GM12878 (cell line): ENCODE data around the gene LYZL1. TPM values are rescaled to one million over a fixed set of nuclear protein-coding genes. Genes with fewer than 3 reads are reported as not detected.

Experiments
- ATAC-seq: fragments of 200-7000 bp; cut with Tn5 transposase; 3 replicates; pipeline ENCODE4 v1.9.1; 2020; ENCODE audit warnings: mild to moderate bottlenecking, moderate library complexity
- BruUV-seq: library from RNA; stranded (reverse); fragments of 400-500 nt; replicated peaks from 2 replicates; lab custom pipeline; 2021; lab: Mats Ljungman, UMichigan
- CTCF ChIA-PET: fragments of 300-600 bp; sonication (Branson Sonifier 250); formaldehyde crosslinking; extraction: SDS; loops from one replicate; lab custom pipeline; 2021; ENCODE audit warnings: inconsistent platforms; lab: Yijun Ruan, JAX
- POLR2A ChIA-PET: fragments of 350-600 bp; formaldehyde crosslinking; extraction: SDS; loops from one replicate; lab custom pipeline; 2021; ENCODE audit warnings: inconsistent platforms; lab: Charles Lee
- RAD21 ChIA-PET: fragments of 300-600 bp; sonication (Branson Sonifier 250); formaldehyde crosslinking; loops from one replicate; lab custom pipeline; 2023; ENCODE audit warnings: antibody characterized with exemption; ENCODE audit not compliant: unreplicated experiment; lab: Charles Lee
- SMC1A ChIA-PET: fragments of 300-600 bp; sonication (Branson Sonifier 250); formaldehyde crosslinking; loops from one replicate; lab custom pipeline; 2023; ENCODE audit not compliant: unreplicated experiment, uncharacterized antibody; lab: Charles Lee
- DNase-seq: peaks from one replicate; pipeline ENCODE4 v3.0.0-alpha.2; 2011; ENCODE audit warnings: low read depth, low spot score
- FAIRE-seq: peaks from 3 replicates; lab custom pipeline; 2011; peaks lifted over from hg19 to GRCh38; lab: Jason Lieb, UNC
- H2AFZ ChIP-seq: 2 replicates; pipeline ENCODE4 v1.6.0; 2011; ENCODE audit warnings: low read depth, low read length, control low read depth; ENCODE audit not compliant: control insufficient read depth
- H3K27ac ChIP-seq: 2 replicates; pipeline ENCODE4 v1.5.1; 2011; ENCODE audit warnings: control low read depth; ENCODE audit not compliant: control insufficient read depth, insufficient read depth
- H3K27me3 ChIP-seq, 2 experiments: replicated peaks in 1 of 2; 2 replicates each; pipeline versions ENCODE4 v1.6.0 to v1.6.1; 2011; ENCODE audit warnings: low read length in 1 of 2; ENCODE audit not compliant: control insufficient read depth in 2 of 2, insufficient read depth in 2 of 2
- H3K36me3 ChIP-seq, 2 experiments: 2 replicates each; pipeline ENCODE4 v1.5.1; 2011; ENCODE audit warnings: low read length in 1 of 2; ENCODE audit not compliant: control insufficient read depth in 2 of 2, insufficient read depth in 2 of 2
- H3K4me1 ChIP-seq: 2 replicates; pipeline ENCODE4 v1.6.1; 2011; ENCODE audit warnings: mild to moderate bottlenecking, low read length, moderate library complexity, mixed read lengths; ENCODE audit not compliant: control insufficient read depth, insufficient read depth
- H3K4me2 ChIP-seq: 2 replicates; pipeline ENCODE4 v1.6.0; 2011; ENCODE audit warnings: control low read depth; ENCODE audit not compliant: control insufficient read depth, insufficient read depth
- H3K4me3 ChIP-seq: fragments of 200-600 bp; sonication (generic); 2 replicates; pipeline ENCODE4 v1.5.1; 2016
- H3K79me2 ChIP-seq: 2 replicates; pipeline ENCODE4 v1.6.0; 2011; ENCODE audit warnings: low read length; ENCODE audit not compliant: control insufficient read depth, insufficient read depth
- H3K9ac ChIP-seq: 2 replicates; pipeline ENCODE4 v1.8.0; 2011; ENCODE audit warnings: low read length, control low read depth, mixed read lengths; ENCODE audit not compliant: control insufficient read depth, insufficient read depth
- H3K9me3 ChIP-seq: replicated peaks from 3 replicates; pipeline ENCODE4 v1.5.1; 2011; ENCODE audit warnings: mild to moderate bottlenecking, low read length; ENCODE audit not compliant: control insufficient read depth, insufficient read depth
- H4K20me1 ChIP-seq: 2 replicates; pipeline ENCODE4 v1.6.0; 2011; ENCODE audit not compliant: control insufficient read depth, insufficient read depth
- ASH2L ChIP-seq: fragments of 300-600, 200-600 bp; sonication (generic); IDR thresholded peaks from 2 replicates; pipeline ENCODE4 v1.6.1; 2017; ENCODE audit warnings: low read depth, mild to moderate bottlenecking, borderline replicate concordance
- FOXM1 ChIP-seq: IDR thresholded peaks from 2 replicates; pipeline ENCODE4 v1.6.1; 2012; ENCODE audit warnings: low read depth, mild to moderate bottlenecking, inconsistent platforms, low read length, moderate library complexity
- IRF4 ChIP-seq: IDR thresholded peaks from 2 replicates; pipeline ENCODE4 v1.6.1; 2011; ENCODE audit warnings: low read depth, low read length
- MYC ChIP-seq: IDR thresholded peaks from 2 replicates; pipeline ENCODE4 v1.6.1; 2011; ENCODE audit warnings: mild to moderate bottlenecking, low read length, moderate library complexity, inconsistent platforms; ENCODE audit not compliant: insufficient read depth, insufficient replicate concordance, insufficient read length, severe bottlenecking
- PAX8 ChIP-seq: fragments of 450-650 bp; IDR thresholded peaks from 2 replicates; pipeline ENCODE4 v1.6.1; 2017; ENCODE audit warnings: mild to moderate bottlenecking, moderate library complexity
- POU2F2 ChIP-seq: IDR thresholded peaks from 3 replicates; pipeline ENCODE4 v1.6.1; 2011; ENCODE audit warnings: low read depth, mild to moderate bottlenecking, low read length, borderline replicate concordance
- SMAD1 ChIP-seq: fragments of 450-650 bp; IDR thresholded peaks from 2 replicates; pipeline ENCODE4 v1.6.1; 2018; ENCODE audit warnings: mild to moderate bottlenecking, low read depth; ENCODE audit not compliant: partially characterized antibody
- SMARCA5 ChIP-seq: fragments of 450-650 bp; IDR thresholded peaks from 2 replicates; pipeline ENCODE4 v1.6.1; 2017; ENCODE audit warnings: mild to moderate bottlenecking
- STAT1 ChIP-seq: fragments of 450-650 bp; conservative IDR thresholded peaks from 2 replicates; pipeline ENCODE4 v1.6.1; 2014; ENCODE audit warnings: antibody characterized with exemption, mild to moderate bottlenecking
- STAT3 ChIP-seq: IDR thresholded peaks from 2 replicates; pipeline ENCODE4 v1.6.1; 2011; ENCODE audit warnings: low read depth, low read length, improper control_type of control experiment
- TBL1XR1 ChIP-seq: IDR thresholded peaks from 2 replicates; pipeline ENCODE4 v1.6.1; 2012; ENCODE audit warnings: low read depth, low read length, improper control_type of control experiment
- YBX1 ChIP-seq: fragments of 450-650 bp; IDR thresholded peaks from 2 replicates; pipeline ENCODE4 v1.6.1; 2016; ENCODE audit warnings: antibody characterized with exemption
- WGBS: methylation state at CpG from one replicate; pipeline ENCODE4 v1.1.6; 2016; ENCODE audit warnings: low lambda C conversion rate; ENCODE audit not compliant: insufficient replicate concordance, insufficient coverage; ENCODE audit errors: missing lambda C conversion rate; 5-methylcytosine and 5-hydroxymethylcytosine counted together
- in situ Hi-C: fragments of 300-500 bp; cut with MboI; formaldehyde crosslinking; loops from 9 replicates; pipeline ENCODE4 v1.14.3; 2018; ENCODE audit warnings: mixed read lengths
- intact Hi-C: fragments of 100-400 bp; cut with micrococcal nuclease; formaldehyde crosslinking; loops from one replicate; pipeline ENCODE4 v1.14.2; 2022; ENCODE audit not compliant: unreplicated experiment
- polyA plus RNA-seq, 11 experiments: library from polyadenylated mRNA; depleted of rRNA in 4 of 11; unstranded in 6 of 11; stranded (reverse) in 5 of 11; fragments of >200 nt; fragmentation: Nextera tagmentation in 4 of 11; fragmentation: Illumina TruSeq in 1 of 11; extraction: Ambion mirVana in 4 of 11; extraction: Trizol in 1 of 11; gene quantifications; 1 replicate in 1 of 11; 2 replicates in 10 of 11; pipeline versions ENCODE4 v1.2.1 to v1.2.3, GENCODE V29; 2011 to 2016; ENCODE audit warnings: inconsistent platforms in 2 of 11, missing spikeins in 2 of 11, low read depth in 1 of 11
- total RNA-seq, 4 experiments: library from RNA; depleted of rRNA in 3 of 4; stranded (reverse); fragments of >200 nt in 3 of 4; fragmentation: Illumina TruSeq in 1 of 4; extraction: Trizol in 1 of 4; gene quantifications; 2 replicates each; pipeline versions ENCODE4 v1.2.1 to v1.2.3, GENCODE V29; 2013 to 2021
- TF ChIP-seq, protein P1 (sequence below): fragments of 450-650 bp; IDR thresholded peaks from 2 replicates; pipeline ENCODE4 v1.6.1; 2018; ENCODE audit warnings: borderline replicate concordance, mild to moderate bottlenecking; ENCODE audit not compliant: partially characterized antibody

LYZL1 gene
- total and polyA plus RNA-seq, 10 of the 15 experiments (the other 5 are each of a cell fraction or from before 2014, with no cell fraction given): not detected

DNA sequence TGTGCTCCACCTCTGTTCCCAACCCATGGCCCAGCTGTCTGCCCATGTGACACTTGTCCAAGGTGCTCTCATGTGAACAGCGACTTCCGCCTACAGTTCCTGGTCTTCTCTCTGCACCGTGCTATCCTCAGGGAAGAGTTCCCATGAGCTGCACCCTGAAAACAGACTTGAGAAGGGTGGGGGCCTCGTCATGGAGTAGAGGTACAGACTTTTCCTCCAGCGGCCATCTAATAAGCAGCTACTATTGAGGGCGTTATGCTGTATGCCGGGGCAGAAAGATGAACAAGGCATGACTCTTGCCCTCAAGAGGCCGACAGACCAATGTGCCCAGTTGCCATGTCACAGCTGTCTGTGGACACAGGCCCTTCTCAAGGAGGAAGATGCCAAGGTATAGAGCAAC lies 25.4 kb upstream of the LYZL1 start:
- H3K9me3 ChIP-seq: no peaks in the 10 kb centered on the region
- H3K79me2 ChIP-seq: no peaks in the 10 kb centered on the region
- no peak overlapping the region for H3K4me2 ChIP-seq
- H3K36me3 ChIP-seq: no peaks in the 10 kb centered on the region
- no peaks in the 10 kb centered on the region for H3K27me3 ChIP-seq
- H3K9ac ChIP-seq: no peak overlapping the region
- CTCF ChIA-PET: no interaction called here
- TF ChIP-seq STAT1 (no peak), SMARCA5 (no peak), ASH2L (no peak), IRF4 (no peak), FOXM1 (no peak)
- no TSS peak for BruUV-seq
- SMC1A ChIA-PET: interaction anchor here (2.0 kb wide), 1 partner anchor 10 kb away, joined by 5 read pairs; no protein-coding TSS in a partner anchor
- no peak for ATAC-seq
- no peak for FAIRE-seq
- in situ Hi-C loops: no loop called here
- H2AFZ ChIP-seq: no peak overlapping the region
- WGBS: 54% methylated on average over 8 of the region's 8 CpGs
- RAD21 ChIA-PET: no interaction called here
- no peaks in the 10 kb centered on the region for H4K20me1 ChIP-seq
- H3K27ac ChIP-seq: no peak overlapping the region
- H3K4me1 ChIP-seq: no peaks in the 10 kb centered on the region
- no peak overlapping the region for H3K4me3 ChIP-seq
- intact Hi-C loops: no loop called here
- DNase-seq: no peak
- POLR2A ChIA-PET: no interaction called here

DNA sequence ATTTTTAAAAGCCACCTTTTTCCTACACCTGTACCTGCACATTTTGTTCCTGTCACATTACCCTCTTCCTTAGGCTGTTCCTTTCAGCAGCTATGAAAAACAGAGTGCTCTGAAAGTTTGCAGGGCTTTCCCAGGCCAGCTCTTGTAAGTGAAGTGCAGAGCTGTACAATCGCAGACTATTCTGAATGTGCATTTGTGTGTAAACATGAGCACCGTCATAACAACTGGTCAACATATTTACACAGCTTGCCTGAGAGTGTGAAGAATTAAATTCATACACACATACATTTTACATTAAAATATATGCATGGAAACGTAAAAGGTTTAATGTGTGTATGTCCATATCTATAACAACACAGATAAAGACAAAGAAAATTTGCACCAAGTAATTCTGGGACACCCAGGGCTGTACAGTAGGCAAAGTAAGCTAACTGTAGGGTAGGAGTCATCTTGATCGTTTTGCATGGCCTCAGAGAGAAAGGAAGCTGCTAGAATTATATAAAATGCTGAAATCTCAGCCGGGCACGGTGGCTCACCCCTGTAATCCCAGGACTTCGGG lies 23.6 kb upstream of the LYZL1 start:
- H3K79me2 ChIP-seq: no peaks in the 10 kb centered on the region
- H3K9ac ChIP-seq: no peak overlapping the region
- no peak overlapping the region for H3K4me2 ChIP-seq
- ChIA-PET SMC1A (no interaction called here), CTCF (no interaction called here), POLR2A (no interaction called here), RAD21 (no interaction called here)
- FAIRE-seq (no peak), DNase-seq (no peak), ATAC-seq (no peak)
- no peaks in the 10 kb centered on the region for H3K36me3 ChIP-seq
- H3K4me1 ChIP-seq: no peaks in the 10 kb centered on the region
- H4K20me1 ChIP-seq: no peaks in the 10 kb centered on the region
- H2AFZ ChIP-seq: no peak overlapping the region
- in situ Hi-C loops: no loop called here
- BruUV-seq: no TSS peak
- WGBS: 63% methylated on average over 7 of the region's 7 CpGs
- no peak overlapping the region for H3K27ac ChIP-seq
- no peaks in the 10 kb centered on the region for H3K27me3 ChIP-seq
- H3K4me3 ChIP-seq: no peak overlapping the region
- H3K9me3 ChIP-seq: no peaks in the 10 kb centered on the region
- intact Hi-C loops: no loop called here
- no peak for TF ChIP-seq POU2F2
- TF ChIP-seq PAX8: no peak
- TF ChIP-seq, protein P1, sequence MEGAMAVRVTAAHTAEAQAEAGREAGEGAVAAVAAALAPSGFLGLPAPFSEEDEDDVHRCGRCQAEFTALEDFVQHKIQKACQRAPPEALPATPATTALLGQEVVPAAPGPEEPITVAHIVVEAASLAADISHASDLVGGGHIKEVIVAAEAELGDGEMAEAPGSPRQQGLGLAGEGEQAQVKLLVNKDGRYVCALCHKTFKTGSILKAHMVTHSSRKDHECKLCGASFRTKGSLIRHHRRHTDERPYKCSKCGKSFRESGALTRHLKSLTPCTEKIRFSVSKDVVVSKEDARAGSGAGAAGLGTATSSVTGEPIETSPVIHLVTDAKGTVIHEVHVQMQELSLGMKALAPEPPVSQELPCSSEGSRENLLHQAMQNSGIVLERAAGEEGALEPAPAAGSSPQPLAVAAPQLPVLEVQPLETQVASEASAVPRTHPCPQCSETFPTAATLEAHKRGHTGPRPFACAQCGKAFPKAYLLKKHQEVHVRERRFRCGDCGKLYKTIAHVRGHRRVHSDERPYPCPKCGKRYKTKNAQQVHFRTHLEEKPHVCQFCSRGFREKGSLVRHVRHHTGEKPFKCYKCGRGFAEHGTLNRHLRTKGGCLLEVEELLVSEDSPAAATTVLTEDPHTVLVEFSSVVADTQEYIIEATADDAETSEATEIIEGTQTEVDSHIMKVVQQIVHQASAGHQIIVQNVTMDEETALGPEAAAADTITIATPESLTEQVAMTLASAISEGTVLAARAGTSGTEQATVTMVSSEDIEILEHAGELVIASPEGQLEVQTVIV: no peak
- TF ChIP-seq TBL1XR1: no peak
- no peak for TF ChIP-seq MYC
- TF ChIP-seq SMAD1: no peak
- TF ChIP-seq STAT3: no peak
- no peak for TF ChIP-seq YBX1
